HG03097 (cell line): ENCODE results near the gene CABS1.

Source experiments
- ATAC-seq: cut with Tn5 transposase; IDR thresholded peaks from one replicate; pipeline ENCODE4 v1.9.1; 2021; ENCODE audit not compliant: unreplicated experiment, low FRiP score

The CABS1 gene

GRCh38 chr4:70380578-70380977 is 45.8 kb downstream of the CABS1 start:
- no peak for ATAC-seq

- ATAC-seq, result no peak
Measured at GRCh38 chr4:70382691-70383181, 48.0 kb downstream of the CABS1 start, which contains the start of gene SMR3B. SMR3B (plus strand) TSS chr4:70383131; CDS start chr4:70384511, 1,380 bp downstream.
